GM12875 (cell line): Measurements from ENCODE around the gene DQX1.

Source experiments
- H3K4me3 ChIP-seq: one replicate; pipeline ENCODE4 v1.5.1; 2011; ENCODE audit warnings: low read depth, low read length, control low read depth
- CTCF ChIP-seq: IDR thresholded peaks from 2 replicates; pipeline ENCODE4 v1.5.1; 2011; ENCODE audit warnings: low read depth, mild to moderate bottlenecking, control low read depth, inconsistent platforms, low read length, moderate library complexity, borderline replicate concordance; ENCODE audit not compliant: insufficient read depth

DQX1 gene

GRCh38 chr2:74560591-74560990, 34.6 kb upstream of the DQX1 start:
- TF ChIP-seq CTCF, result no peak
- H3K4me3 ChIP-seq, result no peak overlapping the region

GRCh38 chr2:74559912-74560311, 33.9 kb upstream of the DQX1 start:
- TF ChIP-seq CTCF, result no peak
- no peak overlapping the region for H3K4me3 ChIP-seq

GRCh38 chr2:74558284-74559230, 32.5 kb upstream of the DQX1 start:
- TF ChIP-seq CTCF, result no peak

GRCh38 chr2:74556831-74557370, 30.9 kb upstream of the DQX1 start:
- no peak overlapping the region for H3K4me3 ChIP-seq
- no peak for TF ChIP-seq CTCF

More at GRCh38 chr2:74558284-74559230, 32.5 kb upstream of the DQX1 start:
- H3K4me3 ChIP-seq, result no peak overlapping the region

GRCh38 chr2:74556159-74556558, 30.1 kb upstream of the DQX1 start:
- TF ChIP-seq CTCF, result no peak
- H3K4me3 ChIP-seq, result peak overlapping the region; percentile 98

GRCh38 chr2:74555610-74556103, 29.6 kb upstream of the DQX1 start:
- H3K4me3 ChIP-seq, result peak overlapping the region; percentile 98
- no peak for TF ChIP-seq CTCF
